Neural progenitor cell (in vitro differentiated cells): Measurements from ENCODE around the gene ETV6.

Experiments
- EZH2 ChIP-seq: fragments of 200-600 bp; sonication (generic); IDR thresholded peaks from 2 replicates; pipeline ENCODE4 v1.6.1; 2017; ENCODE audit warnings: antibody characterized with exemption, mild to moderate bottlenecking, moderate library complexity
- TF ChIP-seq, protein P1 (sequence below): fragments of 200-600 bp; sonication (generic); IDR thresholded peaks from 2 replicates; pipeline ENCODE4 v1.5.1; 2017; ENCODE audit warnings: antibody characterized with exemption, mild to moderate bottlenecking

DNA sequence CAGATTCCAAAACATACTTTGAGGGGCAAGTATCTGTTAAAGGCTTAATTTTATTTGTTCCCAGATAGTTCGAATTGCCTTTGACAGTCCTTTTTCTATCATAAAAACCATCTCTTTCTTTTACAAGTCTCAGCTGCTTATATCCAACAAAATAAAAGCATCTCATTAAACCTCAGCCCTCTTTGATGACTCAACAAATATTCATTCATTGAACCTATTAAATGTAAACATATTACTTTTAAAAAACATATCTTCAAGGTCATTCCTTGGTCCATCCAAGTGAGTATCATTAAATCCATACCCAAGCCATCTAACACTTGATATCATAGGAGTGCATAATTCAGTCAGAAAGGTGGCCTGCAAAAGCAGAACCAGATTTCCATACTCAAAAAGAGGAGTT is 266.6 kb downstream of the ETV6 start:
- TF ChIP-seq EZH2 = no peak
- TF ChIP-seq, protein P1, sequence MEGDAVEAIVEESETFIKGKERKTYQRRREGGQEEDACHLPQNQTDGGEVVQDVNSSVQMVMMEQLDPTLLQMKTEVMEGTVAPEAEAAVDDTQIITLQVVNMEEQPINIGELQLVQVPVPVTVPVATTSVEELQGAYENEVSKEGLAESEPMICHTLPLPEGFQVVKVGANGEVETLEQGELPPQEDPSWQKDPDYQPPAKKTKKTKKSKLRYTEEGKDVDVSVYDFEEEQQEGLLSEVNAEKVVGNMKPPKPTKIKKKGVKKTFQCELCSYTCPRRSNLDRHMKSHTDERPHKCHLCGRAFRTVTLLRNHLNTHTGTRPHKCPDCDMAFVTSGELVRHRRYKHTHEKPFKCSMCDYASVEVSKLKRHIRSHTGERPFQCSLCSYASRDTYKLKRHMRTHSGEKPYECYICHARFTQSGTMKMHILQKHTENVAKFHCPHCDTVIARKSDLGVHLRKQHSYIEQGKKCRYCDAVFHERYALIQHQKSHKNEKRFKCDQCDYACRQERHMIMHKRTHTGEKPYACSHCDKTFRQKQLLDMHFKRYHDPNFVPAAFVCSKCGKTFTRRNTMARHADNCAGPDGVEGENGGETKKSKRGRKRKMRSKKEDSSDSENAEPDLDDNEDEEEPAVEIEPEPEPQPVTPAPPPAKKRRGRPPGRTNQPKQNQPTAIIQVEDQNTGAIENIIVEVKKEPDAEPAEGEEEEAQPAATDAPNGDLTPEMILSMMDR = no peak
